Neural crest cell (in vitro differentiated cells): ENCODE measurements around the gene DYNC1H1. TPM values are rescaled to one million over a fixed set of nuclear protein-coding genes. Genes with fewer than 3 reads are reported as not detected.
"Not testable (repeated sequence)": the region's sequence is repeated elsewhere in the genome, so short reads cannot be mapped to it uniquely, and the experiment has no call there.

Source experiments
- DNase-seq: peaks from one replicate; pipeline ENCODE4 v3.0.0; 2021; ENCODE audit warnings: low read depth, mixed read lengths, low spot score
- H3K27ac Mint-ChIP-seq: one replicate; pipeline ENCODE4 v1.8.0; 2021; ENCODE audit warnings: mild to moderate bottlenecking, mixed read lengths; ENCODE audit not compliant: unreplicated experiment
- H3K27me3 Mint-ChIP-seq: 2 replicates; pipeline ENCODE4 v1.8.0; 2021; ENCODE audit warnings: low read depth, mild to moderate bottlenecking, mixed read lengths
- H3K36me3 Mint-ChIP-seq: 2 replicates; pipeline ENCODE4 v1.8.0; 2021; ENCODE audit warnings: low read depth, mild to moderate bottlenecking, mixed read lengths
- H3K4me1 Mint-ChIP-seq: 2 replicates; pipeline ENCODE4 v1.8.0; 2021; ENCODE audit warnings: mixed read lengths
- H3K4me3 Mint-ChIP-seq: one replicate; pipeline ENCODE4 v1.8.0; 2021; ENCODE audit warnings: mild to moderate bottlenecking, mixed read lengths
- H3K9me3 Mint-ChIP-seq: 2 replicates; pipeline ENCODE4 v1.8.0; 2021; ENCODE audit warnings: mixed read lengths
- CTCF ChIP-seq: fragments of 200-600 bp; sonication (generic); conservative IDR thresholded peaks from 2 replicates; pipeline ENCODE4 v1.5.0; 2021; ENCODE audit warnings: antibody characterized with exemption, mild to moderate bottlenecking
- total RNA-seq: library from RNA; stranded (reverse); gene quantifications from 2 replicates; pipeline ENCODE4 v1.2.1, GENCODE V29; 2021

DYNC1H1 gene
- total RNA-seq, 1 donor from 2014 or later, result 528 TPM

- no peaks in the 10 kb centered on the region for H3K9me3 Mint-ChIP-seq
- H3K36me3 Mint-ChIP-seq, result peaks cover 21% of the 10 kb centered on the region
- DNase-seq, result no peak
- no peak overlapping the region for H3K27ac Mint-ChIP-seq
- no peaks in the 10 kb centered on the region for H3K27me3 Mint-ChIP-seq
- peaks cover 3% of the 10 kb centered on the region for H3K4me1 Mint-ChIP-seq
- no peak for TF ChIP-seq CTCF
- no peak overlapping the region for H3K4me3 Mint-ChIP-seq
Observed at GRCh38 chr14:101980251-101980650, 15.9 kb downstream of the DYNC1H1 start.

GRCh38 chr14:101980700-101981099, 16.3 kb downstream of the DYNC1H1 start:
- no peak for DNase-seq
- peaks cover 24% of the 10 kb centered on the region for H3K36me3 Mint-ChIP-seq
- H3K4me3 Mint-ChIP-seq, result no peak overlapping the region
- H3K27ac Mint-ChIP-seq, result no peak overlapping the region
- no peak for TF ChIP-seq CTCF
- no peaks in the 10 kb centered on the region for H3K27me3 Mint-ChIP-seq
- peaks cover 3% of the 10 kb centered on the region for H3K4me1 Mint-ChIP-seq
- no peaks in the 10 kb centered on the region for H3K9me3 Mint-ChIP-seq

GRCh38 chr14:101982621-101983020, 18.2 kb downstream of the DYNC1H1 start:
- H3K36me3 Mint-ChIP-seq, result peaks cover 30% of the 10 kb centered on the region

GRCh38 chr14:101984831-101985230, 20.5 kb downstream of the DYNC1H1 start:
- peaks cover 41% of the 10 kb centered on the region for H3K36me3 Mint-ChIP-seq
- not testable (repeated sequence) for H3K4me1 Mint-ChIP-seq, H3K27ac Mint-ChIP-seq, H3K4me3 Mint-ChIP-seq, H3K9me3 Mint-ChIP-seq, DNase-seq, H3K27me3 Mint-ChIP-seq

More at GRCh38 chr14:101982621-101983020, 18.2 kb downstream of the DYNC1H1 start:
- no peak for TF ChIP-seq CTCF
- Mint-ChIP-seq H3K27me3 (no peaks in the 10 kb centered on the region), H3K4me1 (no peaks in the 10 kb centered on the region), H3K4me3 (no peak overlapping the region), H3K27ac (no peak overlapping the region), H3K9me3 (no peaks in the 10 kb centered on the region)
- no peak for DNase-seq

- DNase-seq, result no peak
- H3K4me1 Mint-ChIP-seq, result no peaks in the 10 kb centered on the region
- no peaks in the 10 kb centered on the region for H3K9me3 Mint-ChIP-seq
- H3K27ac Mint-ChIP-seq, result no peak overlapping the region
- H3K27me3 Mint-ChIP-seq, result no peaks in the 10 kb centered on the region
- TF ChIP-seq CTCF, result no peak
- H3K4me3 Mint-ChIP-seq, result no peak overlapping the region
- peaks cover 40% of the 10 kb centered on the region for H3K36me3 Mint-ChIP-seq
Observed at GRCh38 chr14:101985957-101986356, 21.6 kb downstream of the DYNC1H1 start.

- Mint-ChIP-seq H3K4me3 (no peak overlapping the region), H3K36me3 (peaks cover 37% of the 10 kb centered on the region), H3K27ac (no peak overlapping the region), H3K9me3 (no peaks in the 10 kb centered on the region), H3K4me1 (no peaks in the 10 kb centered on the region), H3K27me3 (no peaks in the 10 kb centered on the region)
- no peak for DNase-seq
- TF ChIP-seq CTCF, result no peak
Observed at GRCh38 chr14:101986953-101987352, 22.6 kb downstream of the DYNC1H1 start.
